Heart left ventricle (tissue), 16 donors: ENCODE measurements around the gene STRBP. TPM values are rescaled to one million over a fixed set of nuclear protein-coding genes. Genes with fewer than 3 reads are reported as not detected.
A peak's percentile ranks its signal among the peaks of the same experiment; 100 is the strongest.

Source experiments
- ATAC-seq, 4 donors: fragments of 200-7000 bp; cut with Tn5 transposase; one replicate each; pipeline ENCODE4 v1.9.1; 2020 to 2022; ENCODE audit warnings: moderate library complexity in 4 of 4, mild to moderate bottlenecking in 3 of 4, moderate number of reproducible peaks in 1 of 4
- DNase-seq, 5 donors: peaks; one replicate each; pipeline ENCODE4 v3.0.0-alpha.2; 2020
- H3K27ac ChIP-seq, 12 donors: fragments of 200-600 bp; sonication (generic) in 4 of 12; one replicate each; pipeline versions ENCODE4 v1.5.0 to v1.8.0; 2016 to 2022; ENCODE audit warnings: mild to moderate bottlenecking in 2 of 12
- H3K27me3 ChIP-seq, 9 donors: fragments of 200-600 bp; sonication (generic) in 2 of 9; one replicate each; pipeline versions ENCODE4 v1.5.1 to v1.8.0; 2016 to 2022; ENCODE audit warnings: mild to moderate bottlenecking in 3 of 9
- H3K36me3 ChIP-seq, 9 donors: fragments of 200-600 bp; sonication (generic) in 2 of 9; one replicate each; pipeline versions ENCODE4 v1.5.0 to v1.8.0; 2018 to 2022; ENCODE audit warnings: mild to moderate bottlenecking in 2 of 9
- H3K4me1 ChIP-seq, 12 donors: fragments of 200-600 bp; sonication (generic) in 4 of 12; one replicate each; pipeline versions ENCODE4 v1.5.0 to v1.8.0; 2016 to 2022; ENCODE audit warnings: mild to moderate bottlenecking in 3 of 12
- H3K4me3 ChIP-seq, 12 donors: fragments of 200-600 bp; sonication (generic) in 4 of 12; one replicate each; pipeline versions ENCODE4 v1.5.0 to v1.8.0; 2017 to 2022; ENCODE audit warnings: mild to moderate bottlenecking in 9 of 12, moderate library complexity in 4 of 12
- H3K9me3 ChIP-seq, 12 donors: fragments of 200-600 bp; sonication (generic) in 4 of 12; one replicate each; pipeline versions ENCODE4 v1.5.0 to v1.8.0; 2016 to 2022; ENCODE audit warnings: mild to moderate bottlenecking in 1 of 12
- POLR2A ChIP-seq, 2 donors: fragments of 450-650 bp; IDR thresholded peaks; one replicate each; pipeline ENCODE4 v1.6.1; 2017; ENCODE audit warnings: antibody characterized with exemption in 2 of 2, mild to moderate bottlenecking in 2 of 2, moderate library complexity in 2 of 2
- WGBS, 4 donors: extraction: QIAGEN DNeasy Blood & Tissue Kit in 2 of 4; methylation state at CpG; one replicate each; pipeline versions ENCODE4 v1.1.5 to v1.1.7; 2013 to 2018; 5-methylcytosine and 5-hydroxymethylcytosine counted together
- intact Hi-C, 10 donors: fragments of 100-400 bp; cut with DNase I; formaldehyde crosslinking; loops; one replicate each; pipeline versions ENCODE4 v1.11.1 to v1.14.2; 2022
- polyA plus RNA-seq, 2 donors: library from polyadenylated mRNA; stranded (reverse); fragments of 200-250 nt; gene quantifications; one replicate each; pipeline ENCODE4 v1.2.3, GENCODE V29; 2013
- total RNA-seq, 9 donors: library from RNA; depleted of rRNA in 2 of 9; stranded (reverse); fragments of >200 nt in 2 of 9; fragmentation: NEBNext Ultra II Directional in 3 of 9; extraction: Animal tissue kit (Norgen Biotek cat#: 25700) in 3 of 9; gene quantifications; one replicate each; pipeline versions ENCODE4 v1.1.0 to v1.2.4, GENCODE V29; 2016 to 2023
- TF ChIP-seq, protein P1 (sequence below), 12 donors: fragments of 200-600 bp; sonication (generic) in 4 of 12; IDR thresholded peaks; one replicate each; pipeline versions ENCODE4 v1.5.0 to v1.8.0; 2018 to 2022; ENCODE audit warnings: antibody characterized with exemption in 12 of 12, mild to moderate bottlenecking in 5 of 12
- donor health status: ischemic (EF 13 %, LVEDD 7.1; RV severe dilation, severe dysfunction).
- donor health status: healthy with polysubstance abuse.
- donor health status: DM: no; HTN: yes; CAD: no.
- donor health status: DM: no; HTN: no; CAD: no.
- donor health status: ischemic (EF 25% LVEDD 6.9; RV normal size, moderate dysfunction).
- donor health status: ischemic (EF 25% LVEDD 5.7; RV mildly dilated, moderate dysfunction).
- donor health status: healthy.
- donor health status: DM: yes; HTN: yes; CAD: no.
- donor health status: ischemic (EF 35%, LVEDD 5.7; RV mildly dilated, moderate dysfunction).
- donor health status: nonischemic (EF 11% LVEDD 7.7; RV severe dilation, severe dysfunction).
- donor health status: DM: yes; HTN: yes; CAD: no.
- donor health status: PGD.
- donor health status: ischemic (EF 29% LVEDD 5.4; RV normal size, mild dysfunction).
- donor health status: nonischemic (EF 23%, LVEDD 6.1; RV moderate dilation, normal function).

The STRBP gene
- total and polyA plus RNA-seq, 11 donors: 5.9 to 24.4 (median 18.7) TPM

DNA sequence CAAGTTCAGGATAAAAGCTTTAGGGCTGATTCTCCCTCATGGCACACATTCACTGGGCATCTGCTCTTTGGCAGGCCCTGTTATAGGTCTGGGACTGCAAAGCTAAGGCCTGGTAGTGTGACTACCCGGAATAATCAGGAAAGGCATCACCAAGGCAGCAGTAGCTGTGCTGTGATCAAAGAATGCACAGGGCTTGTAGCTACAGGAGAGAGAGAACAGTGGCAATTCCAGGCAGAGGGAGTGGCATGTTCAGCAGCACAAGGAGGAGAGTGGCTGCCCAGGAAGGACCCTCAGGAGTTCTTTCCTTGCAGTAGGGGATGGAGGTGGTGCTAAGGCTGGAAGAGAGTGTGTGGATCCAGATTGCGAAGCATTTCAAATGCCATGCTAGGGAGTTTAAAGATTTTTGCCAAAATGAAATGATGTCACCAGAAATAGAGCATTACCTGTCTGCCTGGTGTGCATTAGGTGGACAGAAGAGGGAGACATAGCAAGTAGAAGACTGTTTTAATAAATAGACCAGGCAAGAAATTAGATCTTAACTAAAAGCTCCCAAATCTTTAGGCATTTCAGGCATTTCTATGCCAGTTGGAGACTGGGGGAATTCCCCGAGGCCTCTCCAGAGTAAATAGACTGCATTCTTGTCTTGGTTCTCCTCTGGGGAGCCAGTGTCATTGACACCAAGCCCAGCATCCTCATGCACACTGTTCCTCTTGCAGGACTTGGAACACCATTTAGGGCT lies 165.8 kb downstream of the STRBP start:
- H3K27ac ChIP-seq: no peak overlapping the region
- no peaks in the 10 kb centered on the region for H3K27me3 ChIP-seq
- intact Hi-C loops: loop anchor here in 2 of 10 donors (5.0 kb wide), 1 partner anchor 245 kb away; no protein-coding TSS in a partner anchor
- H3K9me3 ChIP-seq: no peaks in the 10 kb centered on the region
- TF ChIP-seq, protein P1, sequence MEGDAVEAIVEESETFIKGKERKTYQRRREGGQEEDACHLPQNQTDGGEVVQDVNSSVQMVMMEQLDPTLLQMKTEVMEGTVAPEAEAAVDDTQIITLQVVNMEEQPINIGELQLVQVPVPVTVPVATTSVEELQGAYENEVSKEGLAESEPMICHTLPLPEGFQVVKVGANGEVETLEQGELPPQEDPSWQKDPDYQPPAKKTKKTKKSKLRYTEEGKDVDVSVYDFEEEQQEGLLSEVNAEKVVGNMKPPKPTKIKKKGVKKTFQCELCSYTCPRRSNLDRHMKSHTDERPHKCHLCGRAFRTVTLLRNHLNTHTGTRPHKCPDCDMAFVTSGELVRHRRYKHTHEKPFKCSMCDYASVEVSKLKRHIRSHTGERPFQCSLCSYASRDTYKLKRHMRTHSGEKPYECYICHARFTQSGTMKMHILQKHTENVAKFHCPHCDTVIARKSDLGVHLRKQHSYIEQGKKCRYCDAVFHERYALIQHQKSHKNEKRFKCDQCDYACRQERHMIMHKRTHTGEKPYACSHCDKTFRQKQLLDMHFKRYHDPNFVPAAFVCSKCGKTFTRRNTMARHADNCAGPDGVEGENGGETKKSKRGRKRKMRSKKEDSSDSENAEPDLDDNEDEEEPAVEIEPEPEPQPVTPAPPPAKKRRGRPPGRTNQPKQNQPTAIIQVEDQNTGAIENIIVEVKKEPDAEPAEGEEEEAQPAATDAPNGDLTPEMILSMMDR (IDR thresholded peaks at IDR 0.05): peak in 6 of 12 donors; percentile 8 to 36 (median 18)
- no peak for TF ChIP-seq POLR2A (IDR thresholded peaks at IDR 0.05)
- no peak overlapping the region for H3K4me3 ChIP-seq
- peaks cover 0 to 98% (median 83%) of the 10 kb centered on the region in 9 donors for H3K36me3 ChIP-seq
- no peak for ATAC-seq
- 81 to 87% (median 83%) methylated on average over 3 of the region's 3 CpGs for WGBS, 4 donors
- no peak for DNase-seq
- peaks cover 0 to 3% (median 0%) of the 10 kb centered on the region in 12 donors for H3K4me1 ChIP-seq

DNA sequence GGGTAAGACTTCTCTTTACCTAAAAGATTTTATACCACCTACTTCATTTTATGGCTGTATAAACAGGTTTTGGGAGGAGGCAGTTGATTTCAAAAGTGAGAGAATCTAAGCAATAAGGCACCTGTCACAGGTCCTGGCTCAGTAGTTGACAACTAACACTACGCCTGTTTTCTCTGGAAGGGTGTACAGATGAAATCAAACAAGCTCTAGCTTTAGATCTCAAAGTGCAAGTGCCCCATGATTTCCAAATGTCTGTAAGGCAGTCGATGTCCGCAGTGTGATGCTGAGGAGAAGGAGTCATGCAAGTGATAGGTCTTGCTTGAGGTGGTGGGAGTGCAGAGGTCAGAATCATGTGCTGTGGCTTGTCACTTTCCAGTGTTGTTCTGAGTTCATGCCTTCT lies 168.8 kb downstream of the STRBP start:
- H3K4me1 ChIP-seq: peaks cover 0 to 3% (median 0%) of the 10 kb centered on the region in 12 donors
- DNase-seq (no peak), ATAC-seq (no peak)
- no peak for TF ChIP-seq POLR2A (IDR thresholded peaks at IDR 0.05)
- TF ChIP-seq, protein P1 (IDR thresholded peaks at IDR 0.05): no peak
- peaks cover 0 to 98% (median 93%) of the 10 kb centered on the region in 9 donors for H3K36me3 ChIP-seq
- H3K9me3 ChIP-seq: no peaks in the 10 kb centered on the region
- H3K27me3 ChIP-seq: no peaks in the 10 kb centered on the region
- no peak overlapping the region for H3K4me3 ChIP-seq
- intact Hi-C loops: loop anchor here in 1 of 10 donors (10.0 kb wide), 2 partner anchors 55 to 125 kb away; no protein-coding TSS in a partner anchor
- no peak overlapping the region for H3K27ac ChIP-seq
- WGBS, 4 donors: 92 to 96% (median 94%) methylated on average over 3 of the region's 3 CpGs

DNA sequence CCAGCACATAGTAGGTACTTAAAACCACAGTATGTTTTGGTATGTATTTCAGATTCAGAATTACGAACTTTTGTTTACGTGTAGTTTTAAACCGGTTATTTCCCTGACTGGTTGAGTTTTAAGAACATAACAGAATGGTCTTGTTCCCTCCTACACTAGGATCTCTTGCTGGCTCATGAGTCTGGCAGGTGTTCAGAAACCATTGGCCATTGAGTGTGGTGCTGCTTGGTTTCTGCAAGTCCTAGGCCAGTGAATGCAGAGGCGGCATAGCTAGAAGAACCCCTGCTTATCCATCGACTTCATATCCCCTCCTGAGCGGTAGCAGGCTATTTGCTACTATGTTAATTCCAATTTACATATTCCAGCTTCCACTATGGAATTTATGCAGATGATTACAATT lies 169.3 kb downstream of the STRBP start:
- H3K9me3 ChIP-seq: no peaks in the 10 kb centered on the region
- no peak overlapping the region for H3K4me3 ChIP-seq
- DNase-seq (no peak), ATAC-seq (no peak)
- intact Hi-C loops: loop anchor here in 1 of 10 donors (10.0 kb wide), 2 partner anchors 56 to 126 kb away; no protein-coding TSS in a partner anchor
- peaks cover 0 to 3% (median 0%) of the 10 kb centered on the region in 12 donors for H3K4me1 ChIP-seq
- 93 to 96% (median 96%) methylated on average over 6 of the region's 6 CpGs for WGBS, 4 donors
- TF ChIP-seq, protein P1 (IDR thresholded peaks at IDR 0.05): no peak
- TF ChIP-seq POLR2A (IDR thresholded peaks at IDR 0.05): no peak
- H3K36me3 ChIP-seq: peaks cover 0 to 98% (median 93%) of the 10 kb centered on the region in 9 donors
- no peaks in the 10 kb centered on the region for H3K27me3 ChIP-seq
- H3K27ac ChIP-seq: no peak overlapping the region

DNA sequence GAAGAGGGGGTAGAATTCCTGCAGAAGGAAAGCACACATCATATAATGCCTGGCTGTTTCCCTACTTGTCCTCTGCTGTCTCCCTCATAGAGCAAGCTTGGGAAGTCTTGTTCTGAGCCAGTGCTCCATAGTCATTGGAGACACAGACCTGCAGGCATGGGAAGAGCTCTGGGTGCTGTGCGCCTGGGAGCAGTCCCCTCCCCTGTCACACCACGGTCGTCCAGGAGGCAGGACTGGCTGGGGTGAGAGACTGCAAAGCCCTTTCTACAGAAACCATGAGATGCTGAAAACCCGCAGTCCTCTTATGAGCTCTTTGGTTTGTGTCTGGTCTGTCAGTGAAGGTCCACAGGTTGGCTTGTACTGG lies 170.3 kb downstream of the STRBP start:
- ATAC-seq (no peak), DNase-seq (no peak)
- Histone ChIP-seq H3K9me3 (no peaks in the 10 kb centered on the region), H3K27me3 (no peaks in the 10 kb centered on the region), H3K36me3 (peaks cover 0 to 99% (median 94%) of the 10 kb centered on the region in 9 donors), H3K27ac (no peak overlapping the region), H3K4me1 (peaks cover 0 to 3% (median 0%) of the 10 kb centered on the region in 12 donors), H3K4me3 (no peak overlapping the region)
- TF ChIP-seq, protein P1 (IDR thresholded peaks at IDR 0.05): no peak
- TF ChIP-seq POLR2A (IDR thresholded peaks at IDR 0.05): no peak
- WGBS, 4 donors: 75 to 83% (median 77%) methylated on average over 4 of the region's 4 CpGs
- intact Hi-C loops: loop anchor here in 1 of 10 donors (10.0 kb wide), 2 partner anchors 57 to 127 kb away; no protein-coding TSS in a partner anchor
